K562 (cell line): ENCODE results near the gene CCNI. TPM values are rescaled to one million over a fixed set of nuclear protein-coding genes. Genes with fewer than 3 reads are reported as not detected.

Experiments used
- ATAC-seq: fragments of 200-7000 bp; cut with Tn5 transposase; 3 replicates; pipeline ENCODE4 v1.9.1; 2020; ENCODE audit warnings: moderate library complexity
- BruUV-seq: library from RNA; stranded (reverse); fragments of 400-500 nt; replicated peaks from 2 replicates; lab custom pipeline; 2021; lab: Mats Ljungman, UMichigan
- CTCF ChIA-PET: fragments of 300-600 bp; formaldehyde crosslinking; extraction: SDS; loops from one replicate; lab custom pipeline; 2021; ENCODE audit warnings: low intra/inter-chr PET ratio; lab: Yijun Ruan, JAX
- POLR2A ChIA-PET: fragments of 300-600, 350-650 bp; sonication (Branson Sonifier 250); formaldehyde crosslinking; extraction: SDS; loops from one replicate; lab custom pipeline; 2021; ENCODE audit warnings: antibody characterized with exemption, inconsistent platforms; lab: Yijun Ruan, JAX
- DNase-seq, 4 experiments: peaks; one replicate each; pipeline versions ENCODE4 v3.0.0 to v3.0.0-alpha.2; 2011 to 2018; ENCODE audit warnings: low spot score in 3 of 4, mixed read lengths in 3 of 4; ENCODE audit errors: extremely low read depth in 1 of 4
- FAIRE-seq: peaks from 2 replicates; lab custom pipeline; 2011; peaks lifted over from hg19 to GRCh38; lab: Jason Lieb, UNC
- H2AFZ ChIP-seq: 2 replicates; pipeline ENCODE4 v1.6.0; 2011; ENCODE audit warnings: low read depth, low read length, control low read depth, inconsistent platforms
- H3K27ac ChIP-seq: fragments of 200-600 bp; 3 replicates; pipeline ENCODE4 v1.8.0; 2011; ENCODE audit warnings: low read depth, mild to moderate bottlenecking, control low read depth, inconsistent platforms, low read length, moderate library complexity, mixed read lengths; ENCODE audit errors: extremely low read depth
- H3K27me3 ChIP-seq, 2 experiments: fragments of 300-600 bp in 1 of 2; 2 replicates in 1 of 2; 3 replicates in 1 of 2; pipeline versions ENCODE4 v1.6.0 to v1.8.0; 2011; ENCODE audit warnings: inconsistent platforms in 2 of 2, low read length in 2 of 2, mild to moderate bottlenecking in 1 of 2, mixed read lengths in 1 of 2, moderate library complexity in 1 of 2; ENCODE audit not compliant: control insufficient read depth in 2 of 2, insufficient read depth in 2 of 2
- H3K36me3 ChIP-seq: fragments of 300-600 bp; 3 replicates; pipeline ENCODE4 v1.8.0; 2011; ENCODE audit warnings: mild to moderate bottlenecking, low read length, inconsistent platforms; ENCODE audit not compliant: control insufficient read depth, insufficient read depth
- H3K4me1 ChIP-seq, 2 experiments: fragments of 200-600 bp in 1 of 2; replicated peaks in 1 of 2; 2 replicates in 1 of 2; 3 replicates in 1 of 2; pipeline versions ENCODE4 v1.5.1 to v1.8.0; 2011; ENCODE audit warnings: inconsistent platforms in 2 of 2, low read length in 2 of 2, mild to moderate bottlenecking in 1 of 2, mixed read lengths in 1 of 2, moderate library complexity in 1 of 2; ENCODE audit not compliant: control insufficient read depth in 2 of 2, insufficient read depth in 2 of 2
- H3K4me2 ChIP-seq: 2 replicates; pipeline ENCODE4 v1.6.1; 2011; ENCODE audit warnings: low read length, control low read depth, inconsistent platforms, mixed read lengths; ENCODE audit not compliant: insufficient read depth
- H3K4me3 ChIP-seq: fragments of 200-600 bp; sonication (generic), shearing (Covaris generic); 2 replicates; pipeline ENCODE4 v1.5.1; 2016; ENCODE audit warnings: control low read depth, inconsistent platforms
- H3K79me2 ChIP-seq: fragments of 200-600 bp; 3 replicates; pipeline ENCODE4 v1.8.0; 2011; ENCODE audit warnings: low read length, inconsistent platforms; ENCODE audit not compliant: control insufficient read depth, insufficient read depth
- H3K9ac ChIP-seq, 2 experiments: 2 replicates each; pipeline versions ENCODE4 v1.6.0 to v1.6.1; 2011; ENCODE audit warnings: low read depth in 2 of 2, low read length in 2 of 2, control low read depth in 1 of 2, inconsistent platforms in 1 of 2, mild to moderate bottlenecking in 1 of 2, mixed read lengths in 1 of 2; ENCODE audit not compliant: insufficient read depth in 1 of 2
- H3K9me1 ChIP-seq: one replicate; pipeline ENCODE4 v1.6.0; 2011; ENCODE audit warnings: inconsistent platforms, mild to moderate bottlenecking, low read length, moderate library complexity; ENCODE audit not compliant: control insufficient read depth, insufficient read depth
- H3K9me3 ChIP-seq: replicated peaks from 2 replicates; pipeline ENCODE4 v1.5.1; 2011; ENCODE audit warnings: low read depth, low read length, inconsistent platforms; ENCODE audit not compliant: control insufficient read depth, insufficient read depth
- H4K20me1 ChIP-seq: replicated peaks from 2 replicates; pipeline ENCODE4 v1.6.1; 2011; ENCODE audit warnings: low read length, inconsistent platforms, mixed read lengths; ENCODE audit not compliant: control insufficient read depth, insufficient read depth
- CREB1 ChIP-seq, 2 experiments: sonication (generic) in 1 of 2; formaldehyde crosslinking in 1 of 2; IDR thresholded peaks; 2 replicates each; pipeline versions ENCODE4 v1.6.1 to v1.8.0; 2012 to 2022; ENCODE audit warnings: inconsistent platforms in 1 of 2, mild to moderate bottlenecking in 1 of 2, missing genetic modification reagents in 1 of 2, moderate library complexity in 1 of 2
- FIP1L1 ChIP-seq: fragments of 200-400 bp; formaldehyde crosslinking; IDR thresholded peaks from 2 replicates; pipeline ENCODE4 v1.6.1; 2018; ENCODE audit warnings: mild to moderate bottlenecking, low read depth, low read length; ENCODE audit not compliant: poor library complexity, severe bottlenecking
- HIVEP1 ChIP-seq: fragments of 250-450 bp; sonication (Bioruptor Pico); IDR thresholded peaks from 2 replicates; pipeline ENCODE4 v1.4.0; 2020; ENCODE audit warnings: mild to moderate bottlenecking
- POLR2G ChIP-seq: fragments of 200-400 bp; formaldehyde crosslinking; IDR thresholded peaks from 2 replicates; pipeline ENCODE4 v1.6.1; 2017; ENCODE audit warnings: low read depth, mild to moderate bottlenecking, antibody characterized with exemption, low read length, moderate library complexity
- SAFB ChIP-seq: fragments of 200-400 bp; formaldehyde crosslinking; IDR thresholded peaks from 2 replicates; pipeline ENCODE4 v1.6.1; 2017; ENCODE audit warnings: low read depth, low read length, borderline replicate concordance
- SRSF3 ChIP-seq: fragments of 200-400 bp; formaldehyde crosslinking; IDR thresholded peaks from 2 replicates; pipeline ENCODE4 v1.6.1; 2016; ENCODE audit warnings: mild to moderate bottlenecking, low read length, moderate library complexity; ENCODE audit not compliant: insufficient read depth
- TARDBP ChIP-seq: fragments of 450-650 bp; IDR thresholded peaks from 2 replicates; pipeline ENCODE4 v1.6.1; 2016
- TRIM24 ChIP-seq, 2 experiments: fragments of 450-650 bp; IDR thresholded peaks; 2 replicates each; pipeline ENCODE4 v1.6.1; 2016
- TRIM28 ChIP-seq: fragments of 450-650 bp; IDR thresholded peaks from 2 replicates; pipeline ENCODE4 v1.6.1; 2017
- ZBTB7A ChIP-seq: IDR thresholded peaks from 2 replicates; pipeline ENCODE4 v1.6.1; 2011; ENCODE audit warnings: low read depth, mild to moderate bottlenecking, low read length, moderate library complexity, borderline replicate concordance; ENCODE audit not compliant: control insufficient read depth
- ZKSCAN1 ChIP-seq: fragments of 150-350 bp; IDR thresholded peaks from 2 replicates; pipeline ENCODE4 v1.6.1; 2016; ENCODE audit warnings: low read depth, low read length
- ZNF263 ChIP-seq: sonication (generic); formaldehyde crosslinking; IDR thresholded peaks from 2 replicates; pipeline ENCODE4 v1.8.0; 2022; ENCODE audit warnings: mild to moderate bottlenecking, missing genetic modification reagents, borderline replicate concordance
- ZNF764 ChIP-seq: fragments of 250-450 bp; sonication (Bioruptor Pico); IDR thresholded peaks from 2 replicates; pipeline ENCODE4 v1.4.0; 2020; ENCODE audit warnings: low read depth, mild to moderate bottlenecking, moderate library complexity
- WGBS: fragments of 100-300 bp; shearing (Covaris generic); methylation state at CpG from one replicate; pipeline ENCODE4 v1.1.6; 2016; ENCODE audit warnings: low coverage, mixed read lengths; ENCODE audit not compliant: insufficient coverage; ENCODE audit errors: missing lambda C conversion rate; 5-methylcytosine and 5-hydroxymethylcytosine counted together
- in situ Hi-C: fragments of 300-500 bp; cut with MboI; formaldehyde crosslinking; loops from 4 replicates; pipeline ENCODE4 v1.15.0; 2018; ENCODE audit warnings: inconsistent platforms, mixed read lengths
- intact Hi-C: fragments of 100-400 bp; cut with micrococcal nuclease; formaldehyde crosslinking; loops from 2 replicates; pipeline ENCODE4 v1.14.2; 2022
- polyA plus RNA-seq, 8 experiments: library from polyadenylated mRNA; depleted of rRNA in 4 of 8; stranded (reverse) in 5 of 8; unstranded in 3 of 8; fragments of >200 nt; fragmentation: Nextera tagmentation in 2 of 8; fragmentation: Illumina TruSeq in 1 of 8; extraction: Ambion mirVana in 2 of 8; extraction: Trizol in 1 of 8; gene quantifications; 2 replicates each; pipeline versions ENCODE4 v1.2.1 to v1.2.3, GENCODE V29; 2011 to 2014; ENCODE audit warnings: inconsistent platforms in 1 of 8, missing spikeins in 1 of 8
- total RNA-seq, 7 experiments: library from RNA; depleted of rRNA in 6 of 7; stranded (reverse); fragments of >200 nt in 6 of 7; fragmentation: Illumina TruSeq in 2 of 7; extraction: Trizol in 2 of 7; gene quantifications; 2 replicates each; pipeline versions ENCODE4 v1.2.1 to v1.2.3, GENCODE V29; 2011 to 2021; ENCODE audit warnings: low replicate concordance in 1 of 7
- TF ChIP-seq, protein P1 (sequence below), 2 experiments: IDR thresholded peaks; 2 replicates each; pipeline ENCODE4 v1.6.1; 2011; ENCODE audit warnings: borderline replicate concordance in 1 of 2, control low read depth in 1 of 2, low read depth in 1 of 2, low read length in 1 of 2, mild to moderate bottlenecking in 1 of 2, mixed read lengths in 1 of 2, moderate library complexity in 1 of 2; ENCODE audit not compliant: insufficient read depth in 1 of 2, insufficient read length in 1 of 2, poor library complexity in 1 of 2, severe bottlenecking in 1 of 2; ENCODE audit errors: extremely low read depth in 1 of 2
- TF ChIP-seq, protein P2 (sequence below): sonication (generic); formaldehyde crosslinking; IDR thresholded peaks from 2 replicates; pipeline ENCODE4 v1.4.0; 2020; ENCODE audit warnings: mild to moderate bottlenecking, missing genetic modification reagents

The CCNI gene
- total and polyA plus RNA-seq, 9 of the 15 experiments (the other 6 are each of a cell fraction or from before 2014, with no cell fraction given) = 43.3 to 159 (median 98.5) TPM

DNA sequence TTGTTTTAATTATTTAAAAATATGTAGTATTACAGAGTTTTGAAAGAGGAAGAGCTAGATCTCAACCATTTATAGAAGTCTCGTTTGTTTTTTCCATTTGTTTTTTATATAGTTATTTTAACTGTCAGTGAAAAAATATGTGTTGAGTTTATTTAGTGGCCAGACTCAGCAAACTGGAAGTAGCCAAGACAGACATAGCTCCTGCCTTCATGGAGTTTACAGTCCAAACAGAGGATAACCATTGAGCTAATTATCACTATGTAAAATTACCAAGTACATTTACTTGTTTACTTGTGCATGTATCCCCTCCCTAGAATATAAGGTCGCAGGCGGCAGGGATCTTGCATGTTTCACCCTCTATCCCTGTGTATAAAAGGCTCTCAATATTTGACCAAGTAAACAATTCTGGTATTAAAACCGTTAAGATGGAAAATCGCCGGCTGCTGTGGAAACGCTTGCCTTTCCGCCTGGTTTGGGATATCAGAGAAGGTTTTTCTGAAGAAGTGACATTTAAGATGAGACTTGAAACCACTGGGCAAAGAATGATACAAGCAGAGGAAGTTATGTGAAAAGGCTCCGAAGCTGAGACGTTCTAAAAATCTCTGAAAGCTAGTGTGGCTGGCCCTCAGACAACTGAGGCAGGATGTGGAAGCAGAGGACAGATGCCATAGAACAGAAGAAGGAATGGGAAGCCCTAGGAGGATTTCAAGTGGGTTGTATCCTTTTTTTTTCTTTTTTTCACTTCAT, 1.3 kb upstream of the CCNI start (continued):
- TF ChIP-seq FIP1L1 = no peak
- TF ChIP-seq TRIM28 = peak; percentile 54
- peak in 1 of 2 experiments; percentile 24; a peak in 1 of 4 replicates for TF ChIP-seq TRIM24 (IDR thresholded peaks at IDR 0.05)
- no peak for TF ChIP-seq HIVEP1 (CRISPR knock-in tag)
- TF ChIP-seq ZNF764 (CRISPR knock-in tag) = no peak
- no peak for TF ChIP-seq SAFB
- no peak for TF ChIP-seq TARDBP

GRCh38 chr4:77074981-77075855, 571 bp downstream of the CCNI start:
- Histone ChIP-seq H3K9ac (peak overlapping the region; percentile 98 to 99), H3K79me2 (peaks cover 62% of the 10 kb centered on the region), H3K4me3 (peak overlapping the region; percentile 81), H3K36me3 (no peaks in the 10 kb centered on the region), H3K27ac (peak overlapping the region; percentile 99), H3K4me2 (peak overlapping the region; percentile 99), H3K4me1 (peaks cover 3% of the 10 kb centered on the region in 2 experiments; a peak in 2 of 5 replicates), H3K9me3 (peaks cover 4% of the 10 kb centered on the region), H3K9me1 (no peaks in the 10 kb centered on the region), H4K20me1 (peaks cover 19% of the 10 kb centered on the region), H3K27me3 (no peaks in the 10 kb centered on the region), H2AFZ (peak overlapping the region; percentile 100; the same call in 1 of the 2 replicates)
- FAIRE-seq = no peak
- peak; percentile 80 for ATAC-seq
- under 1% methylated on average over 31 of the region's 89 CpGs for WGBS
- intact Hi-C loops = loop anchor here (2.0 kb wide), 1 partner anchor 82 kb away; the partner anchor contains the start of gene CCNG2
- DNase-seq = peak; percentile 79 to 90 (median 82)
- in situ Hi-C loops = no loop called here
- ChIA-PET POLR2A (no interaction called here), CTCF (no interaction called here)
- BruUV-seq = no TSS peak
- TF ChIP-seq ZNF263 (CRISPR knock-in tag) (peak; percentile 84), ZBTB7A (peak; percentile 78; the same call in 1 of the 2 replicates), CREB1 (IDR thresholded peaks at IDR 0.05) (no peak), CREB1 (CRISPR knock-in tag; IDR thresholded peaks at IDR 0.05) (no peak), SRSF3 (no peak), ZKSCAN1 (peak; percentile 71; the same call in 1 of the 2 replicates), POLR2G (peak; percentile 92)
- TF ChIP-seq, protein P1, sequence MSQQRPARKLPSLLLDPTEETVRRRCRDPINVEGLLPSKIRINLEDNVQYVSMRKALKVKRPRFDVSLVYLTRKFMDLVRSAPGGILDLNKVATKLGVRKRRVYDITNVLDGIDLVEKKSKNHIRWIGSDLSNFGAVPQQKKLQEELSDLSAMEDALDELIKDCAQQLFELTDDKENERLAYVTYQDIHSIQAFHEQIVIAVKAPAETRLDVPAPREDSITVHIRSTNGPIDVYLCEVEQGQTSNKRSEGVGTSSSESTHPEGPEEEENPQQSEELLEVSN (IDR thresholded peaks at IDR 0.05; ENCODE audit: borderline replicate concordance in 1 of 2, extremely low read depth in 1 of 2, insufficient read depth in 1 of 2, insufficient read length in 1 of 2, low read depth in 1 of 2, low read length in 1 of 2, poor library complexity in 1 of 2, severe bottlenecking in 1 of 2) = peak in 1 of 2 experiments; percentile 55
- TF ChIP-seq, protein P2, sequence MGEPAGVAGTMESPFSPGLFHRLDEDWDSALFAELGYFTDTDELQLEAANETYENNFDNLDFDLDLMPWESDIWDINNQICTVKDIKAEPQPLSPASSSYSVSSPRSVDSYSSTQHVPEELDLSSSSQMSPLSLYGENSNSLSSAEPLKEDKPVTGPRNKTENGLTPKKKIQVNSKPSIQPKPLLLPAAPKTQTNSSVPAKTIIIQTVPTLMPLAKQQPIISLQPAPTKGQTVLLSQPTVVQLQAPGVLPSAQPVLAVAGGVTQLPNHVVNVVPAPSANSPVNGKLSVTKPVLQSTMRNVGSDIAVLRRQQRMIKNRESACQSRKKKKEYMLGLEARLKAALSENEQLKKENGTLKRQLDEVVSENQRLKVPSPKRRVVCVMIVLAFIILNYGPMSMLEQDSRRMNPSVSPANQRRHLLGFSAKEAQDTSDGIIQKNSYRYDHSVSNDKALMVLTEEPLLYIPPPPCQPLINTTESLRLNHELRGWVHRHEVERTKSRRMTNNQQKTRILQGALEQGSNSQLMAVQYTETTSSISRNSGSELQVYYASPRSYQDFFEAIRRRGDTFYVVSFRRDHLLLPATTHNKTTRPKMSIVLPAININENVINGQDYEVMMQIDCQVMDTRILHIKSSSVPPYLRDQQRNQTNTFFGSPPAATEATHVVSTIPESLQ (CRISPR knock-in tag) = 0 out of 2 replicates have a peak, but pooled peaks have one; percentile 12
